GM12878 (cell line): Measurements from ENCODE around the gene BNIP5. TPM values are rescaled to one million over a fixed set of nuclear protein-coding genes. Genes with fewer than 3 reads are reported as not detected.

ENCODE experiments used
- ATAC-seq: fragments of 200-7000 bp; cut with Tn5 transposase; 3 replicates; pipeline ENCODE4 v1.9.1; 2020; ENCODE audit warnings: mild to moderate bottlenecking, moderate library complexity
- BruUV-seq: library from RNA; stranded (reverse); fragments of 400-500 nt; replicated peaks from 2 replicates; lab custom pipeline; 2021; lab: Mats Ljungman, UMichigan
- CTCF ChIA-PET: fragments of 300-600 bp; sonication (Branson Sonifier 250); formaldehyde crosslinking; extraction: SDS; loops from one replicate; lab custom pipeline; 2021; ENCODE audit warnings: inconsistent platforms; lab: Yijun Ruan, JAX
- POLR2A ChIA-PET: fragments of 350-600 bp; formaldehyde crosslinking; extraction: SDS; loops from one replicate; lab custom pipeline; 2021; ENCODE audit warnings: inconsistent platforms; lab: Charles Lee
- RAD21 ChIA-PET: fragments of 300-600 bp; sonication (Branson Sonifier 250); formaldehyde crosslinking; loops from one replicate; lab custom pipeline; 2023; ENCODE audit warnings: antibody characterized with exemption; ENCODE audit not compliant: unreplicated experiment; lab: Charles Lee
- SMC1A ChIA-PET: fragments of 300-600 bp; sonication (Branson Sonifier 250); formaldehyde crosslinking; loops from one replicate; lab custom pipeline; 2023; ENCODE audit not compliant: unreplicated experiment, uncharacterized antibody; lab: Charles Lee
- DNase-seq: peaks from one replicate; pipeline ENCODE4 v3.0.0-alpha.2; 2011; ENCODE audit warnings: low read depth, low spot score
- FAIRE-seq: peaks from 3 replicates; lab custom pipeline; 2011; peaks lifted over from hg19 to GRCh38; lab: Jason Lieb, UNC
- H2AFZ ChIP-seq: 2 replicates; pipeline ENCODE4 v1.6.0; 2011; ENCODE audit warnings: low read depth, low read length, control low read depth; ENCODE audit not compliant: control insufficient read depth
- H3K27ac ChIP-seq: 2 replicates; pipeline ENCODE4 v1.5.1; 2011; ENCODE audit warnings: control low read depth; ENCODE audit not compliant: control insufficient read depth, insufficient read depth
- H3K27me3 ChIP-seq, 2 experiments: replicated peaks in 1 of 2; 2 replicates each; pipeline versions ENCODE4 v1.6.0 to v1.6.1; 2011; ENCODE audit warnings: low read length in 1 of 2; ENCODE audit not compliant: control insufficient read depth in 2 of 2, insufficient read depth in 2 of 2
- H3K36me3 ChIP-seq, 2 experiments: 2 replicates each; pipeline ENCODE4 v1.5.1; 2011; ENCODE audit warnings: low read length in 1 of 2; ENCODE audit not compliant: control insufficient read depth in 2 of 2, insufficient read depth in 2 of 2
- H3K4me1 ChIP-seq: 2 replicates; pipeline ENCODE4 v1.6.1; 2011; ENCODE audit warnings: mild to moderate bottlenecking, low read length, moderate library complexity, mixed read lengths; ENCODE audit not compliant: control insufficient read depth, insufficient read depth
- H3K4me2 ChIP-seq: 2 replicates; pipeline ENCODE4 v1.6.0; 2011; ENCODE audit warnings: control low read depth; ENCODE audit not compliant: control insufficient read depth, insufficient read depth
- H3K4me3 ChIP-seq: fragments of 200-600 bp; sonication (generic); 2 replicates; pipeline ENCODE4 v1.5.1; 2016
- H3K79me2 ChIP-seq: 2 replicates; pipeline ENCODE4 v1.6.0; 2011; ENCODE audit warnings: low read length; ENCODE audit not compliant: control insufficient read depth, insufficient read depth
- H3K9ac ChIP-seq: 2 replicates; pipeline ENCODE4 v1.8.0; 2011; ENCODE audit warnings: low read length, control low read depth, mixed read lengths; ENCODE audit not compliant: control insufficient read depth, insufficient read depth
- H3K9me3 ChIP-seq: replicated peaks from 3 replicates; pipeline ENCODE4 v1.5.1; 2011; ENCODE audit warnings: mild to moderate bottlenecking, low read length; ENCODE audit not compliant: control insufficient read depth, insufficient read depth
- H4K20me1 ChIP-seq: 2 replicates; pipeline ENCODE4 v1.6.0; 2011; ENCODE audit not compliant: control insufficient read depth, insufficient read depth
- CEBPZ ChIP-seq: fragments of 150-350 bp; IDR thresholded peaks from 2 replicates; pipeline ENCODE4 v1.6.1; 2016; ENCODE audit warnings: low read depth, low read length
- E2F8 ChIP-seq: fragments of 450-650 bp; IDR thresholded peaks from 2 replicates; pipeline ENCODE4 v1.6.1; 2018; ENCODE audit warnings: mild to moderate bottlenecking, low read depth, moderate library complexity; ENCODE audit not compliant: partially characterized antibody
- ELK1 ChIP-seq: IDR thresholded peaks from 2 replicates; pipeline ENCODE4 v1.6.1; 2012; ENCODE audit warnings: low read depth, low read length, improper control_type of control experiment
- EP300 ChIP-seq, 2 experiments: fragments of 150-350 bp in 1 of 2; IDR thresholded peaks; 2 replicates each; pipeline ENCODE4 v1.6.1; 2011 to 2012; ENCODE audit warnings: low read depth in 2 of 2, low read length in 2 of 2, borderline replicate concordance in 1 of 2, improper control_type of control experiment in 1 of 2, inconsistent platforms in 1 of 2; ENCODE audit not compliant: control insufficient read depth in 1 of 2
- FOXK2 ChIP-seq: fragments of 450-650 bp; IDR thresholded peaks from 2 replicates; pipeline ENCODE4 v1.6.1; 2017; ENCODE audit warnings: mild to moderate bottlenecking, moderate library complexity
- HDAC6 ChIP-seq: fragments of 200-600 bp; sonication (generic); IDR thresholded peaks from one replicate; pipeline ENCODE4 v1.8.0; 2017; ENCODE audit warnings: antibody characterized with exemption; ENCODE audit not compliant: unreplicated experiment
- MTA3 ChIP-seq: IDR thresholded peaks from 2 replicates; pipeline ENCODE4 v1.6.1; 2012; ENCODE audit warnings: low read length, inconsistent platforms, borderline replicate concordance
- RELA ChIP-seq: fragments of 450-650 bp; IDR thresholded peaks from 2 replicates; pipeline ENCODE4 v1.8.0; 2014; ENCODE audit warnings: borderline replicate concordance; ENCODE audit not compliant: partially characterized antibody
- SIX5 ChIP-seq: IDR thresholded peaks from 2 replicates; pipeline ENCODE4 v1.6.1; 2011; ENCODE audit warnings: mild to moderate bottlenecking, low read depth, low read length, moderate library complexity; ENCODE audit not compliant: severe bottlenecking
- SPI1 ChIP-seq: IDR thresholded peaks from 2 replicates; pipeline ENCODE4 v1.6.1; 2011; ENCODE audit warnings: low read depth, mild to moderate bottlenecking, low read length, moderate library complexity, borderline replicate concordance; ENCODE audit not compliant: insufficient read depth
- SRF ChIP-seq, 2 experiments: IDR thresholded peaks; 2 replicates each; pipeline ENCODE4 v1.6.1; 2011; ENCODE audit warnings: low read depth in 2 of 2, low read length in 2 of 2, mild to moderate bottlenecking in 1 of 2, moderate library complexity in 1 of 2
- TCF3 ChIP-seq: IDR thresholded peaks from 2 replicates; pipeline ENCODE4 v1.6.1; 2012; ENCODE audit warnings: low read depth, mild to moderate bottlenecking, low read length, borderline replicate concordance; ENCODE audit not compliant: insufficient read depth
- USF1 ChIP-seq: IDR thresholded peaks from 2 replicates; pipeline ENCODE4 v1.6.1; 2011; ENCODE audit warnings: borderline replicate concordance, low read depth, mild to moderate bottlenecking, moderate library complexity, mixed read lengths, low read length; ENCODE audit not compliant: insufficient read depth; ENCODE audit errors: extremely low read length
- WGBS: methylation state at CpG from one replicate; pipeline ENCODE4 v1.1.6; 2016; ENCODE audit warnings: low lambda C conversion rate; ENCODE audit not compliant: insufficient replicate concordance, insufficient coverage; ENCODE audit errors: missing lambda C conversion rate; 5-methylcytosine and 5-hydroxymethylcytosine counted together
- in situ Hi-C: fragments of 300-500 bp; cut with MboI; formaldehyde crosslinking; loops from 9 replicates; pipeline ENCODE4 v1.14.3; 2018; ENCODE audit warnings: mixed read lengths
- intact Hi-C: fragments of 100-400 bp; cut with micrococcal nuclease; formaldehyde crosslinking; loops from one replicate; pipeline ENCODE4 v1.14.2; 2022; ENCODE audit not compliant: unreplicated experiment
- polyA plus RNA-seq, 11 experiments: library from polyadenylated mRNA; depleted of rRNA in 4 of 11; unstranded in 6 of 11; stranded (reverse) in 5 of 11; fragments of >200 nt; fragmentation: Nextera tagmentation in 4 of 11; fragmentation: Illumina TruSeq in 1 of 11; extraction: Ambion mirVana in 4 of 11; extraction: Trizol in 1 of 11; gene quantifications; 1 replicate in 1 of 11; 2 replicates in 10 of 11; pipeline versions ENCODE4 v1.2.1 to v1.2.3, GENCODE V29; 2011 to 2016; ENCODE audit warnings: inconsistent platforms in 2 of 11, missing spikeins in 2 of 11, low read depth in 1 of 11
- total RNA-seq, 4 experiments: library from RNA; depleted of rRNA in 3 of 4; stranded (reverse); fragments of >200 nt in 3 of 4; fragmentation: Illumina TruSeq in 1 of 4; extraction: Trizol in 1 of 4; gene quantifications; 2 replicates each; pipeline versions ENCODE4 v1.2.1 to v1.2.3, GENCODE V29; 2013 to 2021

BNIP5 gene
- total and polyA plus RNA-seq, 10 of the 15 experiments (the other 5 are each of a cell fraction or from before 2014, with no cell fraction given) = 0.02 to 0.68 (median 0.05) TPM; not detected in 2

GRCh38 chr6:36333171-36333895 is 3.4 kb downstream of the BNIP5 start:
- FAIRE-seq (no peak), ATAC-seq (no peak), DNase-seq (no peak)
- Histone ChIP-seq H3K4me2 (no peak overlapping the region), H3K27ac (no peak overlapping the region), H3K79me2 (no peaks in the 10 kb centered on the region), H3K27me3 (peaks cover 0 to 6% of the 10 kb centered on the region in 2 experiments; a peak in 1 of 4 replicates), H3K4me3 (no peak overlapping the region), H3K36me3 (no peaks in the 10 kb centered on the region), H3K9me3 (no peaks in the 10 kb centered on the region), H3K4me1 (peaks cover 14% of the 10 kb centered on the region), H4K20me1 (no peaks in the 10 kb centered on the region), H3K9ac (no peak overlapping the region), H2AFZ (no peak overlapping the region)
- WGBS = 42% methylated on average over 8 of the region's 8 CpGs
- intact Hi-C loops = no loop called here
- no TSS peak for BruUV-seq
- ChIA-PET SMC1A (interaction anchor here (0.9 to 13.7 kb wide), 5 partner anchors 14 to 412 kb away, joined by 3 to 386 read pairs (median 6); partner anchors contain the start of gene SRPK1), POLR2A (interaction anchor here (0.6 to 6.0 kb wide), 5 partner anchors 11 to 243 kb away, joined by 3 to 44 read pairs (median 3); no protein-coding TSS in a partner anchor), RAD21 (interaction anchor here (0.5 to 11.6 kb wide), 2 partner anchors 23 to 222 kb away, joined by 3 to 311 read pairs; no protein-coding TSS in a partner anchor), CTCF (interaction anchor here (0.6 to 19.9 kb wide), 3 partner anchors 24 to 226 kb away, joined by 7 to 483 read pairs (median 9); no protein-coding TSS in a partner anchor)
- in situ Hi-C loops = no loop called here
- TF ChIP-seq TCF3 (no peak), RELA (no peak), E2F8 (no peak), SPI1 (no peak), FOXK2 (no peak), CEBPZ (no peak), SIX5 (no peak), SRF (IDR thresholded peaks at IDR 0.05; ENCODE audit: low read depth in 2 of 2, low read length in 2 of 2) (no peak), EP300 (IDR thresholded peaks at IDR 0.05; ENCODE audit: borderline replicate concordance in 1 of 2, control insufficient read depth in 1 of 2, low read depth in 2 of 2, low read length in 2 of 2) (no peak), ELK1 (no peak), MTA3 (no peak), USF1 (no peak), HDAC6 (no peak)
